ENCODE data around the gene NPAS2. TPM values are rescaled to one million over a fixed set of nuclear protein-coding genes. Genes with fewer than 3 reads are reported as not detected.

NPAS2 gene
- total RNA-seq, 1 donor from 2014 or later = 38.0 TPM

DNA sequence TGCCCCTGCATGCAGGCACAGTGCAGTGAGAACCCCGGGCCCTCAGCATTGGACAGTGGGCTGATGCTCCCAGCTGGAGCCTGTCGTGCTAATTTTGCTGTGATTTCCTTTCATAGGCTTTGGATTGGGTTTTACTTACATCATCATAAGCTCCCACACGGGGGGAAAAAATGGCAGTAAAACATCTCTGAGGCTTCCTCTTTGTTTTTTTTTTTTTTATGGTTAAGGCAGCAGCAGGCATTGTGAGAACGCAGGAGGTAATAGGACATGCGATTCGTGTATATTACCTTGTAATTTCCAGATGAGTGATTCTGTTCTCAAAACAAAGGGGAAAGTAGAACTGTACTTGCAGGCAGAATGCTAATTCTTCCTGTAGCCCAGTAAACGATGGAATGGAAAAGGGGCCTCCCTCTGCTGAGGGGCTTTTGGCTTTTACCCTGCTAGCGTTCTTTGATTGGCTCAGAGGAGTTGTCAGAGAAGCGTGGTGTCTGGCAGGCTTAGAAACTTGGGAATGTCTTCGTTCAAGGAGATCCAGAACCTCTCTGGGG lies 89.7 kb downstream of the NPAS2 start:
- ATAC-seq (ENCODE audit: poor library complexity) (no peak), DNase-seq (no peak)
- intact Hi-C loops (cut with DNase I) = loop anchor here (10.0 kb wide), 1 partner anchor 175 kb away; no protein-coding TSS in a partner anchor

DNA sequence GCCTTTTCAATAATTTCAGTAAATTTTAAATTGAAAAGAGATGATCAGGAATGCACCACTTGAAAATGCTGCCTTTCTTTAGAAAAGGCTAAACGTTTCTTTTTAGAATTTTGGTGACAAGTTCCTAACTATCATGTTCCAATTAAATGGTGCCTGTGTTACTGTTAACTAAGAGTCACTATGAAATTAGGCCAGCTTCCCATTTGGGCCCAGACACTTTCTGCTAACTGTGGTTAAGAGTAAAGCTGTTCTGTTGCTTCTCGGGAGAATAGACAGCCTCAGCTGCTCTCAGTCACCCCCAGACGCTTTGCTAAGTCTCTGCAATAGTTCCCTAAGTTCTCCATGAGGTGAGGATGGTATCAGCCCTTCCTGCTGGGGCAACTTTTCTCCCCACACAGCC lies 90.2 kb downstream of the NPAS2 start:
- intact Hi-C loops (cut with DNase I) = no loop called here
- no peak for DNase-seq

DNA sequence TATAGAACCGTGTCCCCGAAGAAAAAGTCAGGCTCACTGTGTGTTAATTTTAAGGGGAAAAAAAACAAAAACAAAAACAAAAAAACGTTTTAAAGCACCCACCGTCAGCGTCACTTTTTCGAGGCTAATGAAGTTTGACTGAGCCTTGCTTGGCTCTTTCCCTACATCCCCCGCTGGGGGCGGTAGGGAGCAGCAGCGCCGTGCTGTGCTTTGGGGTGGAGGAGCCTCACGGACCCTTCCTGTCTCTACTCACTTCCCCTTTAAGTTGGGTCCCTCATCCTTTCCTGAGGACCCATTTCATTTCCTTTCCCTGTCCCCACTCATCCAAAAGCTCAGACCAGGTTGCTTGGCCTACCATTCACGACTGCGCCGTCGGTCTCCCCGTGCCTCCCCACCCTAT lies 99.4 kb downstream of the NPAS2 start:
- ATAC-seq (ENCODE audit: poor library complexity) (no peak), DNase-seq (no peak)
- intact Hi-C loops (cut with DNase I) = no loop called here

More for the DNA sequence above, 90.2 kb downstream of the NPAS2 start:
- no peak for ATAC-seq (ENCODE audit: poor library complexity)

DNA sequence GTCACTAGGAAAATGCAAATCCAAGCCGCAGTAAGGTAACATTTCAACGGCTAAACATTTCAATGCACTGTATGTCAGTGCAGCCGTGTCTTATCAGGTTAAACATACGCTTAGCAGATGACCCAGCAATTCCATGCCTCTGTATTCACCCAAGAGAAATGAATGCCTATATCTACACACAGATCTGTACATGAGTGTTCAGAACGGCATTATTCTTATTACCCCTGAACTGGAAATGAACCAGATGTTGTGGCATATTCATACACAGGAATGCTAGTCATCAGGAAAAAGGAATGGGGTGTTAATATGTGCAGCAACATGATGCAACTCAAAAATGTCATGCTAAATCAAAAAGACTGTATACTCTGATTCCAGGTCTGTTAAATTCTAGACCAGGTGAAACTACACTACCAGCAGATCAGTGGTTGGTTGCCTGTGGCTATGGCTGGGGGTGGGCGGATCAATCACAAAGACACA lies 101.8 kb downstream of the NPAS2 start:
- ATAC-seq (ENCODE audit: poor library complexity) (no peak), DNase-seq (no peak)
- intact Hi-C loops (cut with DNase I) = no loop called here

DNA sequence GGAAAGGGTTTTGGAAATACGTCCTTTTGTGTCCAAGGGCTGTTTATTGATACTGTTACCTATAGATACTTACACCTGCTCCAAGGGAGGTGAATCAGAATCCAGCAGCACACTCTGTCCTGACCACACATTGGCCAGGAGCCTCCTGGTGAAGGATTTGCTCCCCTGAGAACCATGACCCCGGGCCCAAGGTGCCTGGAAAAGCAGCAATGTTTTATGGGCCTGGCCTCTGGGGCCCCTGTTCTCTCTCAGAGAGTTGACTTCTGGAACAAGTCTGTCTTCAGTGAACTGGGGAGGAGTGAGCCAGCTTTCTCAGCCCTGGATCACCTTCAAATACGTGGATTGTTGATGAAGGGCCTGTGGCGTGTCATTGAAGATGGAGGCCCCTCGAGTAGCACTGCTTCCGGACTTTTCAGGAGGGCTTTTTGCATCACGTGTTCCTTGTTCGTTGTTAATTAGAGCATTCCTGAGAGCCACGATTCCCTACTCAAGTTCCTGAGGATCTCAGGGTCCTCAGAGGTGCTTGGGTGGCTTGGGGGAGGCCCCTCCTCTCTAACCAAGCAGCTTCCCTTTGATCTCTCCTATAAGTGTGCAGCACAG lies 103.6 kb downstream of the NPAS2 start:
- DNase-seq (no peak), ATAC-seq (ENCODE audit: poor library complexity) (peak; percentile 24)
- intact Hi-C loops (cut with DNase I) = no loop called here

DNA sequence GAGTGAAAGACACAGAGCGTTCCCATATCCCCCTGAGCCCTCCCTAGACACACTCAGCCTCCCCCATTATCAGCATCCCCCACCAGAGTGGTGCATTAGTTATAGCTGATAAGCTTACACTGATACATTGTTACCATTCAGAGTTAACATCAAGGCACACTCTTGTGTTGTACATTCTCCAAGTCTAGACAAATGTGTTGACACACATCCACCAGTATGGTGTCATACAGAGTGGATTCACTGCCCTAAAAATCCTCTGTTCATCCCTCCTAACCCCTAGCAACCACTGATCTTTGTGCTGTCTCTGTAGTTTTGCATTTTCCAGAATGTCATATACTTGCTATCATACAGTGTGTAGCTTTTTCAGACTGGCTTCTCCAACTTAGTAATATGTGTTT lies 104.2 kb downstream of the NPAS2 start:
- intact Hi-C loops (cut with DNase I) = no loop called here
- ATAC-seq (ENCODE audit: poor library complexity) = peak; percentile 7
- no peak for DNase-seq

DNA sequence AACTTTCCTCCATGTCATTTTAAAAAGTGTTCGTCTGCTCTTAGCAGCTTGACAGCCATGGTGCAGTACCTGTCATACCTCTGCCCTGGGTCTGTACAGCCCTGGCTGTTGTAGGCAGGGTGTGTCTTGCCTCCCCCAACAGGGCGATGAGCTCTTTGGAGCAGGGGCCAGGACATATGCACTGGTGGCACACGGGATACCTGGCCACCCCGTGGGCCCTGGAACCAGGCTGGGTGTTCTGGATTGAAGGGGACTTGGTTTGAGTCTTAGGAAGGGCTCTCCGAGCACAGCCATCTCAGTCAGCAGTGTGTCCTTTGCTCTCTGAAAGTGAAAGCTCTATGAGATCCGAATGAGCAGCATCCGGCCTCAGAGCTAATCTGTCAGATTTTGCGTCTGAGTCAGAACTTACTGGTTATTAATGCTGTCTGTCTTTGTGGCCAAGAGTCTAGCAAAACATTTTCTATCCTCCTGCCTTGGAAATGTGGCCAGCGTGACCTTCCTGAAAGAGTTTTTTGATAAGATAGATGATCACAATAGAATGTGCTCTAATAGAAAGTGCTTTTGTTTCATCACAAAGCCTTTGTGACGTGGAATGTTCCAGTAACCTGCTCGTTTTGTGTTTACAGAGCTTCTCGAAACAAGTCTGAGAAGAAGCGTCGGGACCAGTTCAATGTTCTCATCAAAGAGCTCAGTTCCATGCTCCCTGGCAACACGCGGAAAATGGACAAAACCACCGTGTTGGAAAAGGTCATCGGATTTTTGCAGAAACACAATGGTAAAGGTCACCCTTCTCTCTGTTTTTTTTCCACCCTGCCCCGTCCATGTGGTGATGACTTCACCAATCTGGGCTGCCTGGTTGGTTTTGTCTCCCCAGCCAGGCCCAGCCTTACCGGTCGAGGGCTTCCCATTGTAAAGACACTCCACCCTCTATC lies 104.8 kb downstream of the NPAS2 start:
- intact Hi-C loops (cut with DNase I) = no loop called here
- peak; percentile 55 for ATAC-seq (ENCODE audit: poor library complexity)
- DNase-seq = no peak

DNA sequence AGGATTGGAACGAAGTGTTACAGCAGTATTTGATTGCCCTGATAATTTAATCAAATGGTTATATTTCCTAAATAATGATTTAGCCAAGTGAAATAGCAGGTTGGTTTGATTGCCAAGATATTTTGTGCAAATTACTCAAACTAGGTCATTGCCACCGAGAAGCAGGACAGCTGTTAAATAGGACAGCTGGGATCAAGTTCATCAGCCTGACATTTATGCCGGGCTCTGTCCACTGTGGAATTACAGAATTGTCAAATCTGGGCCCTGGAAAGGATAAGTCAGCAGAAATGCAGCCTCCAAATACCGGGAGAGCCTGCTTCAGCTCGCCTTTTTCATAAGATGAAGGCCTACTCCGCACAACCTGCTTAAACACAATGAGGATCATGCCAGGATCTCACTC lies 108.3 kb downstream of the NPAS2 start:
- intact Hi-C loops (cut with DNase I) = no loop called here
- DNase-seq (no peak), ATAC-seq (ENCODE audit: poor library complexity) (peak; percentile 32)

DNA sequence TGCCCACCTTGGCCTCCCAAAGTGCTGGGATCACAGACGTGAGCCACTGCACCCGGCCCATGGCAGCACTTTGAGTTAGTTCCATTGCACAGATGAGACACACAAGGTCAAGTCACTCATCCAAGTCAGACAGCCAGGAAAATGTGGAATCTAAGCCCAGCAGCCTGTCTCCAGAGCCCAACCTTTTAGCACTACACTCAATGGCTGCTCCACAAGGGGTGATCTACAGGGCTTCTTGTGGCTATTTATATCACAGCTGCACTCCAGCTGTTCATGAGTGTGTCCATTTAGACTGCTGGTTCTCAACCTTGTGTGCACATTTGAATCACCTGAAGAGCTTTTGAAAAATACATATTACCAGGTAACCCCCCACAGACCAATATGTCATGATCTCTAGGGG lies 109.2 kb downstream of the NPAS2 start:
- intact Hi-C loops (cut with DNase I) = no loop called here
- no peak for DNase-seq

DNA sequence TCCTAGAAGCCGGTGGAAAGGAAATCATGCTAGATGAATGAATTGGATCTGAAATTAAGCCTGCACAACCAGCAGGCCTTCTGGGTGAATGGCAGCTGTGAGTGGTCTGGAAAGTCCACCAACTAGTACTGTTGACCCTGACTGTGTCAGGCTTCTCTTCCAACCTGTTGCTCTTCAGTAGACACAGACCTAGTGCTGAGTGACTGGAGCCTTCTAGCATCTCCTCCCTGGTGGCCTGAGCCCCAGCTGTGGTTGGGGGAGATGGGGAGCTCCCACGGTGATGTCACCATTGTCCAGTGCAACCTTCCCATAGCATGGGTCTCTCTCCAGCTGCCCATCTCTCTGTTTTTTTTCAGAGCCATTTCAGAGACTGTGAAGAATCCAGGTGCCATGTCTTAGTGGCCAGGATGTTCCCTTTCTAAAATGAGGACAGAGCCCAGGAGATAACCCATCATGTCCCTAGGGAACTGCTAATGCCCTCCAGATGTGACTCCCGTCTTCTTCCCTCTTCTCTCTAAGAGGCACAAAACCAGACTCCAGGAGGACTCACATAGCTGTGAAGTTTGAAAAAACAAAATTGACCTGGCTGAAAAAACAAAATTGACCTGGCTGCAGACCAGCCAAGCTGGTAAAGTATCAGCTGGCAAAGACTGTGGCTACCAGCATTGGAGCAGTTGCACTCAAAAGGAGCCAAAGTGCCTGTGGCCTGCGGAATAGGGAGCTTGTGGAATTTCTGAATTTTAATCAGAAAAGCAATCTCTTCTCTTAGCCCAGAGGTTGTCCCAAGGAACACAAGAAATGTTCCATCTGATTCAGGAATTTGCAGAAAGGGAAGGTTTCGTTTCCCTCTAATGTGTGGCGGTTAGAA lies 114.8 kb downstream of the NPAS2 start:
- DNase-seq (no peak), ATAC-seq (ENCODE audit: poor library complexity) (peak; percentile 30)
- intact Hi-C loops (cut with DNase I) = no loop called here

More for the DNA sequence above, 109.2 kb downstream of the NPAS2 start:
- peak; percentile 63 for ATAC-seq (ENCODE audit: poor library complexity)

DNA sequence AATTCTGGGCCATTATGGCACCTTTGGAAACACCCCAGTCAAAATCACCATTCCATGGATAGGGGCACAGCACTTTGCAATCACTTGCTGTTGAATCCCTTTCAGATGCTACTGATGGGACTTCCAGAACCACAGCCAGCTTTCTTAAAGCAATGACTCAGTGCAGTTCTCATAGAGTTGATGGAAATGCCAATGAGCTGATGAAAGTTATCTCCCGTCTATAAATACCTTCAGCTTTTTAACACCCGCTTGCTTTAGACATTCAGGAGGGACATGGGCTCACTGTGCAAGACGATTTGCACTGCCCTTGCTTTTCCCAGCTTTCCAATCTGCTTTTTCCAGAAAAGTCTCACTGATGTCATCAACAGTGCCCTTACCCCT lies 115.4 kb downstream of the NPAS2 start:
- peak; percentile 85 for ATAC-seq (ENCODE audit: poor library complexity)
- DNase-seq = no peak
- intact Hi-C loops (cut with DNase I) = no loop called here

DNA sequence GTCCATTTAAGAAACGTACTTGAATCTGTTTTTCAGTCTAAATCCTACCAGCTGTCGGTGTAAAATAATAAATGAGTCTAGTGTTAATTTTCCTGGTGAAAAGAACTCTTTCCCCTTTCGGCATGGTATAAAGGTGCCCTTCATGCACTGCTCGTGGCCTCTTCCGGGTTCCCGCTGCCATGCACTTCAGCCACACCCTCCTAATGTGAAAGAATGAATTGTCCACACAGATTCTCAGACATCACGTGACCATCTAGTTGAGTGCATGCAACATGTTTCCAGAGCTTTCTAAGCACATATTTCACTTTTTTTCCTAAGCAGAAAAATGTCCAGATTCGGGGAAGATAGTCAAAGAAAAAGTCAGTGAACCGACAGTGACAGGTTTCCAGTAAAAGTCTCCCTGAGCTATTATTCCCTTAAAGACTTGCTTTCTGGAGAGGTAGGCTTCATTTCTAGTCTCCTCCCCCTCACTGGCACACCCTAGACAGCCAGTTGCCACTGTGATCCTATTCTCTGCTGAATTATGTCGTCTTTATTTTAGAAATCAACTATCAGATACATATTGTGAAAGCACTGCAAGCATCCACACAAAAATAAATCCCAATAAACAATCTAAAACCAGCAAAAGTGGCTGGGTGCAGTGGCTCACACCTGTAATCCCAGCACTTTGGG lies 116.3 kb downstream of the NPAS2 start:
- ATAC-seq (ENCODE audit: poor library complexity) = peak; percentile 49
- intact Hi-C loops (cut with DNase I) = no loop called here
- no peak for DNase-seq

DNA sequence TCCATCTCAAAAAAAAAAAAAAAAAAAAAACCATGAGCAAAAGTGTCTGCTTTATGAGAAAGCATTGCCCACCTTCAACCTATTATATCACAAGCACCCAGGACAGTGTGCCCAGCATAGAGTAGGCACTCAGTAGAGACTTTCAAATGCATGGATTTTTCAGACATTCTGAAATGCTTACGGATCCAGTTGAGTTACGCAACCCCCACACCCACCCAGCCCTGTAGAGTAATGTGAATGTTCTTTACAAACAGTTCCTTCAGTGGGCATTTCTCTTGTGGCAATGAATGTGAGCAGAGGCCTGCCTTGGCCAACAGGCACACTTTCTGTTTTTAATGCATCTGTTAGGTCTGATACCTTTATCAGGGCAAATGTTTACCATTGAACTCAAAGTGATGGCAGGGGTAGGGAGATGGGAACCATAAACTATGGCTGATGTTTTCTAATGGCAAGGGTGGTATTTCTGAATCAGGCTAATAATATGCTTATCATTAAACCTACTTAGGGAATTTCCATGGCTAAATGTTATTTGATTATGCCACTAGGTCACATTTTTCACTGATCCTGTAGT lies 117.1 kb downstream of the NPAS2 start:
- intact Hi-C loops (cut with DNase I) = no loop called here

DNA sequence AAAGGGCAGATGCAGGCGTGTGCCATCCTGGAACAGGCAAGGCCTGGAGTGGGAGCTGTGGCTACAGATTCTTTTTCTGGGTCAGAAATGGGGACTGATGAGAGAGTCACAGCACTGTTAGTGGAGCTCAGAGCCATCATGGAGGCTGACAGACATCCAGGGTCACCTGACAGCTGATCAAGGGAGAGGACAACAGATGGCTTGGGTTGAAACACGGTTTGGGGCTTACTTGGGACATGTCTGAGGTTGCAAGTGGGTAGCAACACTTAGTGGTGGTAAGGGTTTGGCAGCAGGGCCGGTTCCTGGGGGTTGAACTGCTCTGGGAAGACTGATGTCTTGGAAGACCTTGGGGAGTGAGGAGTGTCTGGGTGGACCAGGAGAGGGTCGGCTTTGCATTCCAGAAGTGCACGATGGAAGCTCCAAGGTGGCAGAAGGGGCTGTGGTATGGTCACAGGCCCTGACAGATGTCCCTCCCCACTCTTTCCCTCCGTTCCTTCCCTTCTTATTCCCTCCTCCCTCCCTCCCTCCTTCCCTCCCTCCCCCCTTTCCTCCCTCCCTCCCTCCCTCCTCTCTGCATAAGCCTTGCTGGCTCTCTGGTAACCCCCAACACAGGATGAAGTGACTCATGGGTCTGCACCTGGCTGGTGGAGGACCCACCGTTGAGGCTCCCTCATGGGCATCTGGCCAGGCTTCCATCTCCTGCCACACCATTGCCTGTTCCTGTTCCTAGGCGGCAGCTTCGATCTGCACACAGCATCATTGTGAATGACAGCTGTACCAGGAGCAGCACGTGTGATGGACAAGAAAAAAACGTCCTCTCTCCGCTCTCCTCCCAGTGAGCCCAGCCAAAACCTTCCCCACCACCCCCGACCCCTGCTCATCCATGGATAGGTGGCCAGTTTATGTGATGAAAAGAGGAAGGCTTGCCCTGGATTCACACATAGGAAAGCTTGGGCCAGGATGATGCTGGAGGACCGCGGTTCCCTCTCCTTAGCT lies 118.4 kb downstream of the NPAS2 start:
- no peak for DNase-seq
- intact Hi-C loops (cut with DNase I) = no loop called here
- no peak for ATAC-seq (ENCODE audit: poor library complexity)

More for the DNA sequence above, 117.1 kb downstream of the NPAS2 start:
- no peak for ATAC-seq (ENCODE audit: poor library complexity)
- DNase-seq = no peak

DNA sequence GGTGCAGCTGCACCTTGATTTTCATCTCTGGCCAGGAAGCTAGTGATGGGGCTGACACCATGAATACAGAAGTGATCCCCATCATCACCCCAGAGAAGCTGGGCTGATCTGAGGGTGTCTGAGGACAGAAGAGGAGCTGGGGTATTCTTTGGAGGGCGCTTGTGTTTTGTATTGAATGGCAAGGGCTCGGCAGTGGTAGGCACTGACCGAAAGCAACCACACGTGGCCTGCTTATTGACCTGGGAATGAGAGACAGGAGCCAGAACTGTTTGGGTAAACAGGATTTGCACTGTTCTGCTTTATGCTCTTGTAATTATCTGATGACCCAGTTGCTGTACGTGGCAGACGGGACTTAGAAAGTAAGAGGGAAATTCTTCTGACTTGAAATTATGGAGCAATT lies 119.5 kb downstream of the NPAS2 start:
- ATAC-seq (ENCODE audit: poor library complexity) (no peak), DNase-seq (no peak)
- intact Hi-C loops (cut with DNase I) = no loop called here

DNA sequence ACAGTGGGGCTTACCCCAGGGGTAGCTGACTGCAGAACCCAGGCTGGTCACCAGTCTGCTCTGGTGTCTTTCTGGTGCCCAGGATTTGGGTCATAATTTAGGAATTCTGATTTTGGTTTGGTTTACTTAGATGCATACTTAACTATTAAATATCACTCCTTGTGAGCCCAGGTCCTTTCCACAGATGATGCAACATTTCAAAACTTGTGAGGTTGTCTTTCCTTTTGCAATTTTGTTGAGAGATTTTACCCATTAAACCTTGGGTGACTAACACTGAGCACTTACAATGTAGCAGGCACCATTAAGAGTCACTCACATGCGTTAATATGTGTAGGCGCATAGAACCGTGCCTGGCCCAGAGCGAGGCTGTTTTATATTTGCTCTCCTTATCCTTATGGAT lies 120.3 kb downstream of the NPAS2 start:
- ATAC-seq (ENCODE audit: poor library complexity) (no peak), DNase-seq (no peak)
- intact Hi-C loops (cut with DNase I) = no loop called here

Data from Right ventricle myocardium superior (tissue), 1 donor.